SJSA1 (cell line): Measurements from ENCODE around the gene TPRKB. TPM values are rescaled to one million over a fixed set of nuclear protein-coding genes. Genes with fewer than 3 reads are reported as not detected.
"Not testable (repeated sequence)": the region's sequence is repeated elsewhere in the genome, so short reads cannot be mapped to it uniquely, and the experiment has no call there.

Experiments
- DNase-seq, 2 experiments: peaks; one replicate each; pipeline ENCODE4 v3.0.0-alpha.2; 2015 to 2020; ENCODE audit warnings: low spot score in 2 of 2, low read depth in 1 of 2
- H3K27ac ChIP-seq: fragments of 250-450 bp; sonication (Bioruptor Pico); 2 replicates; pipeline ENCODE4 v1.5.1; 2020; ENCODE audit warnings: mild to moderate bottlenecking, moderate library complexity
- H3K27me3 ChIP-seq: fragments of 250-450 bp; sonication (Bioruptor Pico); replicated peaks from 2 replicates; pipeline ENCODE4 v1.5.1; 2020; ENCODE audit warnings: mild to moderate bottlenecking, moderate library complexity
- H3K36me3 ChIP-seq: fragments of 250-450 bp; sonication (Bioruptor Pico); 2 replicates; pipeline ENCODE4 v1.5.1; 2020; ENCODE audit warnings: mild to moderate bottlenecking
- H3K4me1 ChIP-seq: fragments of 250-450 bp; sonication (Bioruptor Pico); replicated peaks from 2 replicates; pipeline ENCODE4 v1.6.1; 2021; ENCODE audit warnings: mild to moderate bottlenecking
- H3K4me3 ChIP-seq: fragments of 250-450 bp; sonication (Bioruptor Pico); 2 replicates; pipeline ENCODE4 v1.5.1; 2020; ENCODE audit warnings: mild to moderate bottlenecking
- H3K9me3 ChIP-seq: fragments of 250-450 bp; sonication (Bioruptor Pico); replicated peaks from 2 replicates; pipeline ENCODE4 v1.5.1; 2020; ENCODE audit warnings: mild to moderate bottlenecking
- total RNA-seq: library from RNA; depleted of rRNA; stranded (reverse); fragments of >200 nt; shearing (Covaris generic); gene quantifications from 2 replicates; pipeline ENCODE4 v1.2.3, GENCODE V29; 2014; rRNA removed

Gene TPRKB
- total RNA-seq, 1 experiment from 2014 or later: 85.2 TPM

DNA sequence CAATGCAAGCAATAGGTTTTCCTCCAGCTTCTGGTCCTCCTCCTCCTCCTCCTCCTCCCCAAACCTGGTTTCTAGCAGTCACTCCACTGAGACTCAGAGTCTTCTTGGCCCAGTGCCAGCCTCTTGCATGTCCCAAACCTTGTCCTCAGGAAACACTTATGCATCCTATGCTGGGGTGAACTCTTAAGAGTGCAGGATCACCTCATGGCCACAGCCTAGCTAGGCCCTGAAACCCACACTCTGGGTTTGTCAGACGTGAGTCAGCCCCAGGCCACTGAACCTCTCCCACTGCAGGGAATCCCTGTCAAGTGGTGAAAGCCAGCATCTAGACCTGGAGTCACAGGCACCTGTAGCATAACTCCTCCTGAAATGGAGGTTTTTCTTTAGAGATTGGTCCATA, 52.8 kb downstream of the TPRKB start:
- not testable (repeated sequence) for H3K36me3 ChIP-seq, H3K4me3 ChIP-seq, DNase-seq, H3K9me3 ChIP-seq, H3K27ac ChIP-seq, H3K4me1 ChIP-seq, H3K27me3 ChIP-seq

DNA sequence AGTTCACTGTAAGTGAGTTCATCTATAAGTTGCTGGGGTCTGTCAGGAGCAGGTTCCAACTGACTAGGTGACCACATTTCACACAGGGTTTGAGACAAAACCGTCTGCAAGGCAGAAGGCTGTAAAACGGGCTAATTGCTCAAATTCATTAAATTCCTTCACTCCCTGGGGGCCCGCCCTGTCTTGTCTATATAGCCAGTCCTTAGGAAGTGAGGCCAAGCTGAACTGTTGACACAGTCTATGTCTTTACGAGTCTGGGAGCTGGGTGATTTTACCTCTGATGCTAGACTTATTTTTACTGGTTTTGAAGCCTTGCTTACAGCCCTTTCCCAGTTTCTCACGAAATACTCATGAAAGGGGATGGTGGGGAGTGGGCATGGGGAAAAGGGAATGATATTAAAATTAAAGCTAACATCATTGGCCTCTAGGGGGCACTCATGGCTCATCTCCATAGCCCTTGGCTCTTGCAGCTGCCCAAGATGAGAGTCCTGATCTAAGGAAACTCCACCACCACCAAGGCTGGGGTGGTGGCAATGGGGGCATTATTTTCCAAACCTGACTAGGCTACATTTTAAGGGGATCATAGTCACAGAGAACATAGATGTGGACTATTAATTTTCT, 57.1 kb downstream of the TPRKB start:
- not testable (repeated sequence) for DNase-seq, H3K27me3 ChIP-seq, H3K27ac ChIP-seq

More for the DNA sequence above, 57.1 kb downstream of the TPRKB start:
- not testable (repeated sequence) for H3K9me3 ChIP-seq, H3K4me3 ChIP-seq, H3K4me1 ChIP-seq, H3K36me3 ChIP-seq

Other genes starting within 250 kb of the TPRKB start
- not detected in 2 replicates for gene NAT8, start 94.9 kb downstream of the TPRKB start, total RNA-seq
- gene DUSP11, start 42.8 kb upstream of the TPRKB start, total RNA-seq: 30.3 and 40.4 TPM in 2 replicates
- 0.03 TPM in 1 of 2 replicates, not detected in the other for gene C2orf78, start 46.8 kb upstream of the TPRKB start, total RNA-seq
- gene STAMBP, start 91.6 kb upstream of the TPRKB start, total RNA-seq: 61.6 and 76.6 TPM in 2 replicates
- gene ACTG2, start 155.7 kb upstream of the TPRKB start, total RNA-seq: 78.8 and 135 TPM in 2 replicates
- gene DGUOK, start 189.5 kb upstream of the TPRKB start, total RNA-seq: 94.7 and 99.8 TPM in 2 replicates
- gene TET3, start 247.6 kb upstream of the TPRKB start, total RNA-seq: 2.1 and 2.4 TPM in 2 replicates